Stimulated activated CD8-positive, alpha-beta memory T cell treated with anti-CD3 and anti-CD28 coated beads, Interleukin-2, amount 100 ng/mL, for 48 hours (primary cell): ENCODE data around the gene GRAMD1A.

Experiments
- DNase-seq, 2 donors: peaks; one replicate each; pipeline ENCODE4 v3.0.0-alpha.2; 2020; ENCODE audit warnings: low read depth in 2 of 2

GRAMD1A gene

DNA sequence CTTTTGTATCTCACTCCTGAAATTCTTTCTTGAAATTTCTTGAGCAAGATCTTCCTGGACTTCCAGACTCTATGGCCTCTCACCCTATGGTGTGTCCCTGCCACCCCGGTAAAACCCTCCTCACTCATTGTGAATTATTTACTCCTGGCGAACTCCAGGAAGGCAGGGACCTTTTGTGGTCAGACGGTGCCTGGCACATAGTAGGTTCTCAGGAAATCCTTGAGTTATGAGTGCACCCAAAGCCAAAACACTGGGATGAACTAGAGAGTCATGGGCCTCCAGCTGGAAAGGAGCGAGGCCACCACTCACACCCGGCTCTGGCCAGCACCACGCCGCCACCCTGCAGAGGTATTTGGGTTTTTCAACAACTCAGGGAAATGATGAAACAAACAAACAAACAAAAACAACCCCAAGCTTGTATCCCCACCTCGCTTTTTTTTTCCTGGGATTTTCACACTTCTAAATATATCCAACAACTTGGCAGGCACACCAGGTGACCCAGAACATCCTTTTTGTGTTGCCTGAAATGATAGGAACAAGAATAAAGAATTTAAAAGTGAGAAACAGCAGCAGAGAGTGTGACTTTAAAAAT lies 52.6 kb downstream of the GRAMD1A start:
- DNase-seq = no peak

DNA sequence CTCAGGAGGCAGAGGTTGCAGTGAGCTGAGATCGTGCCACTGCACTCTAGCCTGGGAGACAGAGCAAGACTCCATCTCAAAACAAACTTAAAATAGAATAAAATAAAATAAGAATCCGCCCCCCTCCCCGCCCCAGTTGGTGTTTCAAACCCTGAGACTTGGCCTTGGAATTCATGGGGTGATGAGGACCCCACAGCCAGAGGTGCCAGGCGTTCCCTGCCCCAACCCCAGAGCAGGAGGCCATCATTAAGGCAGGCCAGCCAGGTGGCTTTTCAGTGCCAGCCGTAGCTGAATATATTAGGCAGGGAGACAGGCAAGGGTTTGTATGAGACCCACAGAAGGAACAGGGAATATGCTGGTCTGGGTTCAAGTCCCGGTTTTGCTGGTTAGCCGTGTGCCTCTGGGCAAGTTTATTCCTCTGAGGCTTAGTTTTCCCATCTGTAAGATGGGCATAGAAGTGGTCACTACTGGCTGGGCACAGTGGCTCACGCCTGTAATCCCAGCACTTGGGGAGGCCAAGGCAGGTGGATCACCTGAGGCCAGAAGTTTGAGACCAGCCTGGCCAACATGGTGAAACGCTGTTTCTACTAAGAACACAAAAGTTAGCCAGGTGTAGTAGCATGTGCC lies 53.7 kb downstream of the GRAMD1A start:
- no peak for DNase-seq

DNA sequence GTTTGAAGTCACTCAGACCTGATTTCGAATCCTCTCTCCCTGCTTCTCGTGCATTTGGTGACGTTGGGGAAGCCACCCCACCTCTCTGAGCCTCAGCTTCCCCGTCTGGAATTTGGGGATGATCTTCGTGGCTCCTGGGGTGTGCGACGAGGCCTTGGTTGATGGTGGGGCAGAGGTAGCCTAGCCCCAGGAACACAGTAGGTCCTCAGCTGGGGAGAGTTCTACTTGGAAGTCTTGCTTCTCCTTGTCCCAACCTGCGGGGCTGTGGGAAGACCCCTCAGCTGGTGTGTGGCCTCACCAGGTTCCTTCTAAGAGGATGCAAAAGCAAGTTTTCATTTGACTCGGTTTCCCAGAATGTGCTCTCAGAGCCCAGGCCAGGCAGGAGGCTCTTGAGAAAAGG lies 54.5 kb downstream of the GRAMD1A start:
- DNase-seq = no peak

DNA sequence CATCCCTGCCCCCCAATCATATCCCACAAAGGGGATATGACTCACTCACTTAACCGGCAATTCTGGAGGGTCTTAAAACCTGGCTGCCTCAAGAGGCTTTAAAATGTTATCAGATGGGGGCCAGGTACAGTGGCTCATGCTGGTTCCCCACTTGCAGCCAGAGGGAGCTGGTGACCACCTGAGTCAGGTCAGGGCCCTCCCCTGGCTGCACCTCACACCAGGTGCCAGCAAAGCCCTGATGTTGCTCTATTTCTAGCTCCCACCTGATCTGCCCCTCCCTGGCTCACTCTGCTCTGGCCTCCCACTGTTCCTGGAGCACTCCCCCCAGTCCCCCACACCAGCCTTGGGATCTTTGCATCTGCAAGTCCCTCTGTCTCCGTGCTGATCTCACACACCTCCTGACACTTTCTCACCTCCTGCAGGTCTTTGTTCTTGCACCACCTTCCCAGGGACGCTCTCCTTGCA lies 55.6 kb downstream of the GRAMD1A start:
- no peak for DNase-seq

DNA sequence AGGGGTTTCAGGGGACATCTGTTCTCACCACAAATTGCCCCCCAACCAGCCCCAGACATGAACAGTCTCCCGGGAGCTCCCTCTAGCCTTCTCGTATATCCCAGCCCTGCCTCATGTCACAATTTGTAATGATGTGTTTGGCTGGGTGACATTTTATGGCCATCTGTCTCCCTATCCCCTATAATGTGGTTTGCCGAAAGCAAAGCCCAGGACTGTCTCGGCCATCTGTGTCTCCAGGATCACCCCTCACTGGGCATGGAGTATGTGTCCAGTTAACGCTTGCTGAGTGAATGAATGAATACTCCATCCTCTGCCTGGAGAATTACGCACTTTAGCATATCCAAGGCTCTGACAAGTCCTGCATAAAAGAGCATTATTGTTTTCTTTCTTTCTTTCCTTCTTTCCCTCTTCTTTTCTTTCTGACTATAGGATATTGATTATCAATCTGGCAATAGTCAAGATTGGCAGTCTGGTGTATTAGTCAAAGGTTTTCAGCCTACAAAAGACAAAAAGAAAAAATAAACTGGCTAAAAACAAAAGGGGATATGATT lies 56.5 kb downstream of the GRAMD1A start:
- no peak for DNase-seq

DNA sequence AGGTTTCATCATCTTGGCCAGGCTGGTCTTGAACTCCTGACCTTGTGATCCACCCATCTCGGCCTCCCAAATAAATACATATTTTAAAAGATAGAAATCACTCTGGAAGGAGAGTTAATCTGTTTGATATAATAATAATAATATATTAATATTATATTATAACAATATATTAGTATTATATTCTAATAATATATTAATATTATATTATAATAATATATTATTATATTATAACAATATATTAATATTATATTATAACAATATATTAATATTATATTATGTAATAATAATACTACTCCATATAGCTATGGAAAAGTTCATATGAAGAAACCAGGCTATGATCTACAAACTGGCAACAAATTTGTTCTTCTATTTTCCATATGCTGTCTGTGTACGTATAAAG lies 58.2 kb downstream of the GRAMD1A start:
- DNase-seq = no peak

DNA sequence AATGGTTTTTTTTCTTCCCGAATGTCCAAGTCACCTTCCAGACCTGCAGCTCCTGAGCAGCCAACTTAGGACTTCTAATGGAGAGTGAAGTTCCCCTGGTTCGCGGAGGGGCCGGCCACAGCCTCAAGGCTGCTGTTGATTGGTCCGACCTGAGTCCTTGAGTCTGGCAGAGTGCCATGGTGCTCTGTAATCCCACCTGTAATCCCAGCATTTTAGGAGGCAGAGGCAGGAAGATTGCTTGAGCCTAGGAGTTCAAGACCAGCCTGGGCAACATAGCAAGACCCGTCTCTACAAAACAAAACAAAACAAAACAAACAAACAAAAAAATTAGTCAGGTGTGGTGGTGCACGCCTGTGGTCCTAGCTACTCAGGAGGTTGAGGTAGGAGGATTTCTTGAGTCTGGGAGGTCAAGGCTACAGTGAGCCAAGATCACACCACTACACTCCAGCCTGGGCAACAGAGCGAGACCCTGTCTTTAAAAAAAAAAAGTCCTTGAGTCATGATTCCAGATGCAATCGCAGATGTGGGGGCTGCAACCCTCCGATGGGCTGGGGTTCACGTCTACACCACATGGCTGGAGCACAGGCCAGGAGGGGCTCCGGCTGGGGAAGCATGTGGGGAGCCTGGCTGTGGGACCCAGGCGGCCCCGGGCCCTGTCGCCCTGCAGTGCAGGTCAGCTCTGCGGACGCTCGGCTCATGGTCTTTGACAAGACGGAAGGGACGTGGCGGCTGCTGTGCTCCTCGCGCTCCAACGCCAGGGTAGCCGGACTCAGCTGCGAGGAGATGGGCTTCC lies 59.1 kb downstream of the GRAMD1A start:
- no peak for DNase-seq

DNA sequence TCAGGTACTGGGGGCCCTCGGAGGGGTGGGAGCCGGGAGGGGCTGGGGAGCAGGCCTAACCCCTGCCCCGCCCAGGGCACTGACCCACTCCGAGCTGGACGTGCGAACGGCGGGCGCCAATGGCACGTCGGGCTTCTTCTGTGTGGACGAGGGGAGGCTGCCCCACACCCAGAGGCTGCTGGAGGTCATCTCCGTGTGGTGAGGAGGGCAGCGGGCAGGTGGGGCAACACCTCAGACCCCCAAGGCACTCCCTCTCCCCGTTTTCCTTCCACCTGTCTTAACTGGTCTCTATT lies 59.6 kb downstream of the GRAMD1A start:
- no peak for DNase-seq

DNA sequence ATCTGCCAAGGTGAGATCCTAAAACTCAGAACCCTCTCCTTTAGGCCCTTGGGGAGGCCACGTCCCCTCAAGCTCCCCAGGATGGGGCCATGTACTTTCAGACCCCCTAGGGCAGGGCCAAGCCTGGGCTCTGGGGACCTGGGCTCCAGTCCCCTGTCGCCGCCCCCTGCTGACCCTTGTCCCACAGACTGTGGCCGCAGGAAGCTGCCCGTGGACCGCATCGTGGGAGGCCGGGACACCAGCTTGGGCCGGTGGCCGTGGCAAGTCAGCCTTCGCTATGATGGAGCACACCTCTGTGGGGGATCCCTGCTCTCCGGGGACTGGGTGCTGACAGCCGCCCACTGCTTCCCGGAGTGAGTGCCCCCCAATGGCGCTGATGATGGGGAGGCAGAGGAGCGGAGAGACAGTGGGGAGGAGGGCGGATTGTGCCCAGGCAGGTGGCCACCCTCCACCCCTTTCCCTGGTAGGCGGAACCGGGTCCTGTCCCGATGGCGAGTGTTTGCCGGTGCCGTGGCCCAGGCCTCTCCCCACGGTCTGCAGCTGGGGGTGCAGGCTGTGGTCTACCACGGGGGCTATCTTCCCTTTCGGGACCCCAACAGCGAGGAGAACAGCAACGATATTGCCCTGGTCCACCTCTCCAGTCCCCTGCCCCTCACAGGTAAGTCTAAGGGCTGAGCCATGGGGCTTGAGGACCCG lies 60.2 kb downstream of the GRAMD1A start:
- no peak for DNase-seq

DNA sequence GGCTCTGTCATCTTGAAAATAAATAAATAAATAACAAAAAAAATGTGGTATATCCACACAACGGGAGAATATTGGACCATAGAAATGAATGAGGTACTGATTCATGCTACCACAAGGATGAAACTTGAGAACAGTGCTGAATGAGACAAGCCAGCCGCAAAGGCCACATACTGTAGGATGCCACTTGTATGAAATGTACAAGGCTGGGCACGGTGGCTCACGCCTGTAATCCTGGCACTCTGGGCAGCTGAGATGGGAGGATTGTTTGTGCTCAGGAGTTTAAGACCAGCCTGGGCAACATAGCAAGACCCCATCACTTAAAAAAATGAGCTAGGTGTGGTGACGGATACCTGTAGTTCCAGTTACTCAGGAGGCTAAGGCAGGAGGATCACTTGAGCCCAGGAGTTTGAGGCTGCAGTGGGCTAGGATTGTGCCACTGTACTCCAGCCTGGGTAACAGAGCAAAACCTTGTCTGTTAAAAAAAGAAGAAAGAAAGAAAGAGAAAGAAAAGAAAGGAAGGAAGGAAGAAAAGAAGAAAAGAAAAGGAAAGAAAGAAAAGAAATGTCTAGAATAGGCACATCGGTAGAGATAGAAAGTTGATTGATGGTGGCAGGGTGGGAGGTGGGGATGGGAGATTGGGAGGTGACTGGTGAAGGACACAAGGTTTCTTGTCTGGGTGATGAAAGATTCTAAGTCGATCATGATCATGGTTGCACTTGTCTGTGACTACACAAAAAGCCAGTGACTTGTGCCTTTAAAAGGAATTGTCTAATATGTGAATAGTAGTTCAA lies 61.7 kb downstream of the GRAMD1A start:
- no peak for DNase-seq

DNA sequence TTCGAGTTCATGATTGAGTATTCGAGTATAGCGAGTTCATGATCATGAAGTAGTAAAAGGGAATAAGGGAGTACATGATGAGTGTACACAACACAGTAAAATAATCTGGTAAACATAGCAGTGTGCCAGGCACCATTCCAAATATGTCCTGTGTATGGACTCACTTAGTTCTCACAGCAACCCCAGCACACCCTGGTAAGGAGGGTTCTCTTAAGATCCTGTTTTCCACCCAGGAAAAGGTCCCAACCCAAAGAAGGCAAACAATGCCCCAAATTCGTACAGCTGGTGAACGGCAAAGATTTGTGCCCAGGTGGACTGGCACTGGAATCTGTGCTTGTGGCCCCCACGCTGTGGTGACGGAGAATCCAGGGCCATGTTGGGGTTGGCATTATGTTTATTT lies 62.8 kb downstream of the GRAMD1A start:
- DNase-seq = no peak

DNA sequence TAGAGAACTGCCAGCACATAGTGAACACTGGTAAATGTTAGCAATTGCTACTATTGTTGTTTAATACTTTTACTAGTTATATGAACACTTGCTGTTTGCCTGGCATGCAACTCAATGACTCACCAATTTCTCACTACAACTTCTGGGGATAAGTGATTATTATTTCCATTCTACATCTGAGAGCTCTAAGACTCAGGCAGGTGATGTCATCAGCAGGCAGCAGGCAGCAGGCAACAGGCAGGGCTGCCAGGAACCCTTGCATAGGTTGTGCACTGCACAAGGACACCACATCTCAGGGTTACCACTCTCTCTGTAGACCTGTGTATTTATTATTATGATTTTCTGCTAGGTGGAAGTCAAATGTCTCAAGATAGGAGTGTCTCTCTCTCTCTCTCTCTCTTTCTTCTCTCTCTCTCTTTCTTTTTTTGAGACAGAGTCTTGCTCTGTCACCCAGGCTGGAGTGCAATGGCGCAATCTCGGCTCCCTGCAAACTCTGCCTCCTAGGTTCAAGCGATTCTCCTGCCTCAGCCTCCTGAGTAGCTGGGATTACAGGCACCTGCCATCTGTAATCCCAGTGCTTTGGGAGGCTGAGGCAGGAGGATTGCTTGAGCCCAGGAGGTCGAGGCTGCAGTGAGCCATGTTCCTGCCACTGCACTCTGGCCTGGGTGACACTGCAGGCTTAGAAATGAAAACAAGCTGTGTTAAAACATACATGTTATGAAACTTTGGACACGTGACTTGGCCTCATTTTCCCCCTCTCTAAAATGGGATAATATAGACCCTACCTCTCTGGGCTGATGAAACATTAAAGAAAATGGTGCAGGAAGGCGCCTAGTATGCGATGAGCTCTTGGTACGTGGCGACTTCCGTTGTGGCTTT lies 64.1 kb downstream of the GRAMD1A start:
- no peak for DNase-seq

DNA sequence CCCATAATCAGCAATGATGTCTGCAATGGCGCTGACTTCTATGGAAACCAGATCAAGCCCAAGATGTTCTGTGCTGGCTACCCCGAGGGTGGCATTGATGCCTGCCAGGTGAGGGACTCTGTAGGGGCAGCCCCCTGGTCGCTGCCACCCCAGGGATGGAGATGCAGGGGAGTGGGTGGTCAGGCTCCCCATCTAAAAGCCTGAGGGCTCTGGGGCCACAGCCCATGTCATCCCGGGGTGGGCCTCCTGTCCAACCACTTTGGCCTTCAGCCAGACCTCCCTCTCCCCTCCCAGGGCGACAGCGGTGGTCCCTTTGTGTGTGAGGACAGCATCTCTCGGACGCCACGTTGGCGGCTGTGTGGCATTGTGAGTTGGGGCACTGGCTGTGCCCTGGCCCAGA lies 65.5 kb downstream of the GRAMD1A start:
- DNase-seq = no peak

DNA sequence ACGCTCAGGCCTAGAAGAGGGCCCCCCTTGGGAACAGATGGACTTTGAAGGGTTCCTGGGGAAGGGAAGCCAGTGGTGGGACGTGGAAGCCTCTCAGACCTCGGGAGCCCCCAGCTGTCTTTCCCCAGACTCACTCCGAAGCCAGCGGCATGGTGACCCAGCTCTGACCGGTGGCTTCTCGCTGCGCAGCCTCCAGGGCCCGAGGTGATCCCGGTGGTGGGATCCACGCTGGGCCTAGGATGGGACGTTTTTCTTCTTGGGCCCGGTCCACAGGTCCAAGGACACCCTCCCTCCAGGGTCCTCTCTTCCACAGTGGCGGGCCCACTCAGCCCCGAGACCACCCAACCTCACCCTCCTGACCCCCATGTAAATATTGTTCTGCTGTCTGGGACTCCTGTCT lies 66.0 kb downstream of the GRAMD1A start:
- DNase-seq = no peak

DNA sequence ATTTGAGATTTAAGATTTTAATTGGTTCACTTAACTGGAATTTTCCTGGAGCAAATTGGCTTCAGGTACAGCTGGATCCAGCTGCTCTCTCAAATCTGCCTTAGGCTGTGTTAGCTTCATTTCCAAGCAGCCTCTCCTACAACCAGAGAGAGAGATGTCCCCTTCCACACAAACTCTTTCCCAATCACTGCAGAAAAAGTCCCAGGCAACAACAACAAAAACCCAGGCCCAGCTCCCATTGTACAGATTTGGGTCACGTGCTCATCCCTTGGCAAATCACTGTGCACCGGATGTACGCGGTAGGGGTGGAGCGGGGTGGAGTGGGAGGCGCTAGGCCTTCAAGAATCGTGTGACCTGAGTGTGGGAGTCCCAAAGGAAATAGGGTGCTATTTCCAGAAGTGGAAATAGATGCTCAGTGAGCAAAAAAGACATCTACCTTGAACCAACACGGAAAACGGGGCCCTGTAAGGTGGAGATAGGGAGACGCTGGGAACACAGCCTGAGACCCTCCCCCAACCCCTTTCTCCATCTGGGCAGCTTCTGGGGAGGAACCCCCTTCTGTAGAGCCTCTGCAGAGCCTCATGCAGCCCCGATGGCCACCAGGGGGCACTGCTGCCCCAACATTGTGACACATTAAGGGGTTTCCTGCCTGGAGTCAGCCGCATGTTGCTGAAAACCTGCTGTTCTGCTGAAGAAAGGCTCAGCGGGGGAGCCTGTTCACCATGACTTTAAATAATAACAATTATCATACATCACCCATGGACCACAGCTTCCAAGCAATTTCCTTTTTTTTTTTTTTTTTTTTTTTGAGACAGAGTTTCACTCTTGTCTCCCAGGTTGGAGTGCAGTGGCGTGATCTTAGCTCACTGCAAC lies 66.8 kb downstream of the GRAMD1A start:
- peak; percentile 88 to 91 for DNase-seq

DNA sequence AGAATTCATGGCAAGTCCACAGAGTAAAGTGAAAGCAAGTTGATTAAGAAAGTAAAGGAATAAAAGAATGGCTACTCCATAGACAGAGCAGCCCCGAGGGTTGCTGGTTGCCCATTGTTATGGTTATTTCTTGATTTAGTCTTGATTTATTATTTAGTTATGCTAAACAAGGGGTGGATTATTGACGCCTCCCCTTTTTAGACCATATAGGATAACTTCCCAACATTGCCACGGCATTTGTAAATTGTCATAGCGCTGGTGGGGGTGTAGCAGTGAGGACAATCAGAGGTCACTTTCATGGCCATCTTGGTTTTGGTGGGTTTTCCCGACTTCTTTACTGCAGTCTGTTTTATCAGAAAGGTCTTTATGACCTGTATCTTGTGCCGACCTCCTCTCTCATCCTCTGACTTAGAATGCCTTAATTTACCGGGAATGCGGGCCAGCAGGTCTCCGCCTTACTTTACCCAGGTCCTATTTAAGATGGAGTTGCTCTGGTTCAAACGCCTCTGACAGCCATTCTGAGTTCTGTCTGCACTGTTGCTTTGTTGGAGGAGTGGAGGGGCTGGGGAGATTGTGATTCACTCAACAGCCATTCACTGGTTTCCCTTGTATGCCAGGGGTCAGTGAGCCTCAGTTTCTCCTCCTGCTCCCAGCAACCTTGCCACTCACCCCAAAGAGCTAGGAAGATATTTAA lies 69.0 kb downstream of the GRAMD1A start:
- no peak for DNase-seq

DNA sequence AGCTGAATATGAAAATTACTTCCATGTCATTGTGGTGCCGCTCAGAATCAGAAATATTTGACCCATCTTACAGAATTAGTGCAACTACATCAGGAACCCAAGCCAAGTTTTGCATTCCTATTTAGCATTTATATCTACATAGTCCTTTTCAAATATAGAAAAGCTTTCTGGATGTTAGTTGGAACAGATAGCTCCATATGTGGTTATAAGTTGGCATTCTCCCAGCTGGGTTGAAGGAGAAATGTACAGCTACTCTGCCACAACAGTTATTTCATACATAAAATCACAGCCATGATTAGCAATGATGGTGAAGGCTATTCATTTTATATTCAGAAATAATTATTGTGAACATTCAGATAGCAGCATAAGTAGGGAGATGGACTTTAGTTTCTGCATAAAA lies 69.6 kb downstream of the GRAMD1A start:
- DNase-seq = no peak

DNA sequence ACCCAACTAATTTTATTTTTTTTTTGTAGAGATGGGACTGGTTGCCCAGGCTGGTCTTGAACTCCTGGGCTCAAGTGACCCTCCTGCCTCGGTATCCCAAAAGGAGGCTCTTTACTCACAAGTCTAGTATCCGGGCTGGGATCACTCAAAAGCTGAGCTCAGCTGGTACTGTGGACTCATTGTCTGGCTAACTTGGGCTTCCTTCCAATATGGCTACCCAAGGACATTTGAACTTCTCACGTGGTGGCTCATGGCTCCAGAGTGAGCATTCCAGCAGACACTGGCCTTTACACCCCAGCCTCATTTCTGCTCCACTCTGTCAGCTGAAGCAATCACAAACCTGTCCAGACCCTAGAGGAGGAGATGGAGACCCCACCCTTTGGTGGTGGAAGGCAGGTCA lies 70.3 kb downstream of the GRAMD1A start:
- no peak for DNase-seq

DNA sequence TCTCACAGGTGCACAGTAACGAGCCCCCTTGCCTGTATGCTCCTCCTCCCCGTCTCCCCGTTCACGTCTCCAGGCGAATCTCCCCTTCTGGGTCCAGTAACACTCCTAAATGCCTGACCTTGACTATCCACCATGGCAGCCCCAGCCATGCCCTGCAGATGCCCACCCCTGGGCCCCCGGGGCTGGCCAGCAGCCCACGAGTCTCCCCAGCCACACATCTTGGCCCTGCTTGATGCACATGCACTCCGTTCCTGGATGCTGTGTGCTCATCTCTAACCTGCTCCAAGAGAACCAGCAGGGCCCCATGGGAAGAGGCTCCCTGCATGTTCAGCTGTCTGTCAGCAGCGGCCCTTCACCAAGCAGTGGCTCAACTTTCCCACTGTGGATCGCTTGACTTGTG lies 73.4 kb downstream of the GRAMD1A start:
- DNase-seq = no peak
